ENCODE measurements around the gene DNMBP.
"Not testable (repeated sequence)": the region's sequence is repeated elsewhere in the genome, so short reads cannot be mapped to it uniquely, and the experiment has no call there.

The DNMBP gene

DNA sequence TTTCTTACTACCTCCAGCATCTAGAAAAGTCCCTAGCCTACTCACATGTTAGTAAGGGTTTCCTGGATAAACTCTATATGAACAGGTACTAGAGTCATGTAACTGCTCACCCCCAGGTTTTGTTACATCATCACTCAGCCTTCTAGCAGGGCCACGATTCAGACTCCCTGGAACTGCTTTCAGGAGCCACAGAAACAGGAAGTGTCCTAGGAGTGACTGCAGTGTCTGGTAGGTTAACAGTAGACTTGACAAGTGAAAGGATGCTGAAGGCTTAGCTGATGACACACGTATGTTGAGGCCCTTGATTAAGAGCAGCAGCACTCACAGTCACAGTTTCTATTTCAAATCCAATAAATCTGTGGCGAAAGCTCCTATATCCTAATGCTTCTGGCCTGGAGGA is 101.2 kb downstream of the DNMBP start:
- TF ChIP-seq, protein P1, sequence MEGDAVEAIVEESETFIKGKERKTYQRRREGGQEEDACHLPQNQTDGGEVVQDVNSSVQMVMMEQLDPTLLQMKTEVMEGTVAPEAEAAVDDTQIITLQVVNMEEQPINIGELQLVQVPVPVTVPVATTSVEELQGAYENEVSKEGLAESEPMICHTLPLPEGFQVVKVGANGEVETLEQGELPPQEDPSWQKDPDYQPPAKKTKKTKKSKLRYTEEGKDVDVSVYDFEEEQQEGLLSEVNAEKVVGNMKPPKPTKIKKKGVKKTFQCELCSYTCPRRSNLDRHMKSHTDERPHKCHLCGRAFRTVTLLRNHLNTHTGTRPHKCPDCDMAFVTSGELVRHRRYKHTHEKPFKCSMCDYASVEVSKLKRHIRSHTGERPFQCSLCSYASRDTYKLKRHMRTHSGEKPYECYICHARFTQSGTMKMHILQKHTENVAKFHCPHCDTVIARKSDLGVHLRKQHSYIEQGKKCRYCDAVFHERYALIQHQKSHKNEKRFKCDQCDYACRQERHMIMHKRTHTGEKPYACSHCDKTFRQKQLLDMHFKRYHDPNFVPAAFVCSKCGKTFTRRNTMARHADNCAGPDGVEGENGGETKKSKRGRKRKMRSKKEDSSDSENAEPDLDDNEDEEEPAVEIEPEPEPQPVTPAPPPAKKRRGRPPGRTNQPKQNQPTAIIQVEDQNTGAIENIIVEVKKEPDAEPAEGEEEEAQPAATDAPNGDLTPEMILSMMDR (conservative IDR thresholded peaks at IDR 0.05; ENCODE audit: low read depth, low read length), result no peak
- no peak for DNase-seq (ENCODE audit: low read depth)
- no peak overlapping the region for H3K4me3 ChIP-seq (ENCODE audit: low read depth, low read length)

DNA sequence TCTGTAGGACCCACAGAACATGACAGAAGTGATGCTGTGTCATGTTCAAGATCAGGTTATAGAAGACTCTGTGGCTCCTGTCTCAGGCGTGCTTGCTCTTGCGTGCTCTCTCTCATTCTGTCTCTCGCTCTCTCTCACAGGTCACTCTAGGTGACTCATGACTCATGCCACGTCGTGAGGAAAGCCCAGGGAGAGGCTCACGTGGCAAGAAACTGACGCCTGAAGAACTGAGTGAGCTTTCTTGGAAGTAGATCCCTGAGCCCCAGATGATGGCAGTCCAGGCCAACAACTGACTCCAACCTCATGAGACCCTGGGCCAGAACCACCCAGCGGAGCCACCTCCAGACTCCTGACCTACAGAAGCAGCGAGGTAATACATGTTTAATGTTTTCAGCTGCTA is 103.3 kb downstream of the DNMBP start:
- H3K4me3 ChIP-seq (ENCODE audit: low read depth, low read length), result no peak overlapping the region
- TF ChIP-seq, protein P1 (conservative IDR thresholded peaks at IDR 0.05; ENCODE audit: low read depth, low read length), result peak; percentile 62
- DNase-seq (ENCODE audit: low read depth), result peak; percentile 98

DNA sequence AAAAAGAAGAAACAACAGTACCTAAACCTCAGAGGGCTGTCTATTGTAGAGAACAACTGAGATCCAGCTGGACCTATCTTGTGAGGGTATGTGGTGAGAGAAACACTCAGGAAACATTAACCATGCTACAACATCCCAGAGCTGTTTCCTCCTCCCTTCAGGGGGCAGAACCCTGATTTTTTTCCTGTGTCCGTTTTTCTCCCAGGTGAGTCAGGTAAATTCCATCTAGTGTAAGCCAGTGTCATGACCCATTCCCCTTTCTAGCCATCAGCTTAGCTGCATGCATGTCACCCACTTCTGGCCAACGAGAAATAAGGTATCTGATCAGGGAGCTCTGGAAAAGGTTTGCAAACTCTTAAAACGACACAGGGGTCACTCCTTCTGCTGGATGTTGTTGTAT is 103.8 kb downstream of the DNMBP start:
- DNase-seq (ENCODE audit: low read depth), result no peak
- TF ChIP-seq, protein P1 (conservative IDR thresholded peaks at IDR 0.05; ENCODE audit: low read depth, low read length), result no peak
- no peak overlapping the region for H3K4me3 ChIP-seq (ENCODE audit: low read depth, low read length)

DNA sequence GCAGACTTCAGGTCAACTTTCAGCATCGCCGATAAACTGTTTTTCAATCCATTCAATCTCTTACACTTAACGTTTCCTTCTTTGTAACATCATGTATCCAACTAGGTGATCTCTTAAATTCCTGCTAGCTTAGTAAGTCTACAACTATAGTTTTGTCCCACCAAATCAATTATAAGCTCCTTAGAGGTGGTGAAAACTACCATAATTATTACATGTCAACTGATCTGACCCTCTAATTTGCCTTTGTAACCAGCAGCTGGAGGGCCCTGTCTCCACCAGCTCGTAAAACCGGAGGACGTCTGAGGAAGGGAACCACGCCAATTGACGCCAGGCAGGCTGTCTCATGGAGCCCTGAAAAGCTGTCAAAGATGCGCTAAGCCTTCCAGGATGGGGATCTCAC is 113.9 kb downstream of the DNMBP start:
- no peak overlapping the region for H3K4me3 ChIP-seq (ENCODE audit: low read depth, low read length)
- DNase-seq (ENCODE audit: low read depth), result no peak
- TF ChIP-seq, protein P1 (conservative IDR thresholded peaks at IDR 0.05; ENCODE audit: low read depth, low read length), result no peak

DNA sequence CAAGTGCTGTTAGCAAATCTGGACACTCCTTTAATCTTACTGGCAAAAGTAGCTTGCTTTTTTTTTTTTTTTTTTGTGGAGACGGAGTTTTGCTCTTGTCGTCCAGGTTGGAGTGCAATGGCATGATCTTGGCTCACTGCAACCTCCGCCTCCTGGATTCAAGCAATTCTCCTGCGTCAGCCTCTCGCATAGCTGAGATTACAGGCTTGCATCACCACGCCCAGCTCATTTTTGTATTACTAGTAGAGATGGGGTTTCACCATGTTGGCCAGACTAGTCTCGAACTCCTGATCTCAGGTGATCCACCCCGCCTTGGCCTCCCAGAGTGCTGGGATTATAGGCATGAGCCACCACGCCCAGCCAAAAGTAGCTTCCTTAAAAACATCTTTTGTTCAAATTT is 114.7 kb downstream of the DNMBP start:
- not testable (repeated sequence) for DNase-seq (ENCODE audit: low read depth); H3K4me3 ChIP-seq (ENCODE audit: low read depth, low read length)

DNA sequence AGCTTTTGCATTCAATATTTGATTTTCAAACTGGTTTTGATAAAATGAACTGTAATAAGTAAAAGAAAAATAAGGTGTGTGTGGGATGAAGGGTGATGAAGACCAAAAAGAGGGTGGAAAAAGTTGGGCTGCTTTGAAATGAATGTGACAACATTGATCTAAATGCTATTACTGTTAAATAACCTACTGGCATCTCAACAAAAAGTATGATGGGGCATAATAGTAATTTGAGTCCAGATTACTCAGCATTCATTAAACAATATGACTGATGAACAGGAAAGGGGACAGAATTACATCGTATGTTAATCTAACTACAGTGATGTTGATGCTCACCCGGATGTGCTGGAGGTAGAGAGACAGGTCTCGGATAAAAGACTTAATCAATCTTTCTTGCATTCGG is 115.1 kb downstream of the DNMBP start:
- H3K4me3 ChIP-seq (ENCODE audit: low read depth, low read length), result no peak overlapping the region
- no peak for DNase-seq (ENCODE audit: low read depth)
- TF ChIP-seq, protein P1 (conservative IDR thresholded peaks at IDR 0.05; ENCODE audit: low read depth, low read length), result no peak

DNA sequence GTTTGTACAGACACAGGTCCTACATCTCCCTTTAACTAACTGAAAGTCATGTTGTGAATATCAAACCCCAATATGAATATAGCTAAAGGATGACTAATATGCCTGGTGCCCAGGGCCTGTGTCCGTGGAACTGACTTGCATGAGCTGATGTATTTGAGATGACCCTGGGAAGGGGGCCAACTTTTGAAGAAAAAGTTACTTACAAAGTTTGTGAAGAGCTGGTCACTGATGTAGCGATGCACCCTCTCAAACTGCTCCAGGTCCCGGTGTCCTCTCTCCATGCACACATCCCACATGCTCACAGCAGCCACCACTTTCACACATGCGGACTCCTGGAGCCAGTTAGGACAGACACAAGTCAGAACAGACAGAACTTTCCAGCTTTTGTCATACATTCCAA is 121.1 kb downstream of the DNMBP start:
- H3K4me3 ChIP-seq (ENCODE audit: low read depth, low read length), result no peak overlapping the region
- DNase-seq (ENCODE audit: low read depth), result peak; percentile 80
- TF ChIP-seq, protein P1 (conservative IDR thresholded peaks at IDR 0.05; ENCODE audit: low read depth, low read length), result no peak

DNA sequence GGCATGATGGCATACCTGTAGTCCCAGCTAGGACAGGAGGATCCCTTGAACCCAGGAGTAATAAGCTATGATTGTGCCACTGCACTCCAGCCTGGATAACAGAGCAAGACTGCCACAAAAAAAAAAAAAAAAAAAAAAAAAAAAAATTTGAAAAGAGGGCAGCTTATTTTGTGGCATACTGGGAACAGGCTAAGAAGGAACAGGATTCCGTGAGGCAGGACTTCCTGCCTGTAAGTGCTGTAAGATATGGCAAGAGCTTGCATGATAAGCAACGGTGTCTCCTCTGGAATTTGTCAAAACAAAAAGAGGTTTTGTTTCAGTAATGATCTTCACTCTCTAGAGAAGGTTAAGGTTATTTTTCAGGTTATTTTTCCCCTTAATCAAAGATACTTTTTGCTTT is 126.2 kb downstream of the DNMBP start:
- no peak overlapping the region for H3K4me3 ChIP-seq (ENCODE audit: low read depth, low read length)
- no peak for DNase-seq (ENCODE audit: low read depth)
- TF ChIP-seq, protein P1 (conservative IDR thresholded peaks at IDR 0.05; ENCODE audit: low read depth, low read length), result no peak
